Head of caudate nucleus (tissue), 42 donors: ENCODE measurements around the gene SLCO3A1.
"Not testable (repeated sequence)": the region's sequence is repeated elsewhere in the genome, so short reads cannot be mapped to it uniquely, and the experiment has no call there.

ENCODE experiments used
- DNase-seq, 42 donors: peaks; one replicate each; pipeline versions ENCODE4 v3.0.0 to v3.0.0-alpha.2; 2020 to 2021; ENCODE audit warnings: mixed read lengths in 7 of 42
- intact Hi-C: fragments of 100-400 bp; cut with DNase I; formaldehyde crosslinking; loops from one replicate; pipeline ENCODE4 v1.15.0; 2022

SLCO3A1 gene

GRCh38 chr15:92167451-92167850, 313.9 kb downstream of the SLCO3A1 start:
- no peak for DNase-seq
- intact Hi-C loops, result no loop called here

- intact Hi-C loops, result no loop called here
- DNase-seq, result no peak
Observed at GRCh38 chr15:92168066-92168683, 314.7 kb downstream of the SLCO3A1 start.

GRCh38 chr15:92170897-92171296, 317.4 kb downstream of the SLCO3A1 start:
- intact Hi-C loops, result no loop called here
- no peak for DNase-seq

- no peak for DNase-seq
- intact Hi-C loops, result no loop called here
Observed at GRCh38 chr15:92178911-92179310, 325.4 kb downstream of the SLCO3A1 start.

GRCh38 chr15:92184142-92184541, 330.6 kb downstream of the SLCO3A1 start:
- no peak for DNase-seq

GRCh38 chr15:92184679-92185230, 331.2 kb downstream of the SLCO3A1 start:
- intact Hi-C loops, result no loop called here
- no peak for DNase-seq

More at GRCh38 chr15:92184142-92184541, 330.6 kb downstream of the SLCO3A1 start:
- intact Hi-C loops, result no loop called here

GRCh38 chr15:92187975-92188374, 334.5 kb downstream of the SLCO3A1 start:
- intact Hi-C loops, result no loop called here
- DNase-seq, result no peak

GRCh38 chr15:92189166-92189565, 335.7 kb downstream of the SLCO3A1 start:
- no peak for DNase-seq
- intact Hi-C loops, result no loop called here

GRCh38 chr15:92195241-92195640, 341.7 kb downstream of the SLCO3A1 start:
- intact Hi-C loops, result no loop called here
- no peak for DNase-seq

GRCh38 chr15:92196342-92196741, 342.8 kb downstream of the SLCO3A1 start:
- intact Hi-C loops, result no loop called here
- DNase-seq, result no peak

- intact Hi-C loops, result no loop called here
- no peak for DNase-seq
Observed at GRCh38 chr15:92197746-92198145, 344.2 kb downstream of the SLCO3A1 start.

GRCh38 chr15:92200891-92201290, 347.4 kb downstream of the SLCO3A1 start:
- intact Hi-C loops, result no loop called here

GRCh38 chr15:92205255-92205739, 351.8 kb downstream of the SLCO3A1 start:
- intact Hi-C loops, result no loop called here
- peak in 30 of 42 donors; percentile 1 to 46 (median 14) for DNase-seq

More at GRCh38 chr15:92200891-92201290, 347.4 kb downstream of the SLCO3A1 start:
- DNase-seq, result no peak

GRCh38 chr15:92207601-92208000, 354.1 kb downstream of the SLCO3A1 start:
- intact Hi-C loops, DNase-seq: not testable (repeated sequence)
